AG04449 (cell line): ENCODE measurements around the gene UHRF2.
"Not testable (repeated sequence)": the region's sequence is repeated elsewhere in the genome, so short reads cannot be mapped to it uniquely, and the experiment has no call there.

Experiments
- CTCF ChIA-PET: fragments of 350-600 bp; formaldehyde crosslinking; extraction: SDS; loops from one replicate; lab custom pipeline; 2021; ENCODE audit warnings: antibody characterized with exemption; lab: Yijun Ruan, JAX
- POLR2A ChIA-PET: fragments of 400-600, 350-600 bp; formaldehyde crosslinking; extraction: SDS; loops from one replicate; lab custom pipeline; 2020; ENCODE audit warnings: antibody characterized with exemption, inconsistent platforms; lab: Yijun Ruan, JAX
- DNase-seq: peaks from one replicate; pipeline ENCODE4 v3.0.0-alpha.2; 2010; ENCODE audit warnings: low read depth, low spot score
- H3K4me3 ChIP-seq: 2 replicates; pipeline ENCODE4 v1.5.1; 2011; ENCODE audit warnings: low read depth, mild to moderate bottlenecking, control low read depth, low read length
- TF ChIP-seq, protein P1 (sequence below): IDR thresholded peaks from one replicate; pipeline ENCODE4 v1.5.1; 2011; ENCODE audit warnings: mild to moderate bottlenecking, moderate library complexity, low read length, control low read depth, inconsistent platforms; ENCODE audit not compliant: insufficient read depth; ENCODE audit errors: missing control alignments

UHRF2 gene

DNA sequence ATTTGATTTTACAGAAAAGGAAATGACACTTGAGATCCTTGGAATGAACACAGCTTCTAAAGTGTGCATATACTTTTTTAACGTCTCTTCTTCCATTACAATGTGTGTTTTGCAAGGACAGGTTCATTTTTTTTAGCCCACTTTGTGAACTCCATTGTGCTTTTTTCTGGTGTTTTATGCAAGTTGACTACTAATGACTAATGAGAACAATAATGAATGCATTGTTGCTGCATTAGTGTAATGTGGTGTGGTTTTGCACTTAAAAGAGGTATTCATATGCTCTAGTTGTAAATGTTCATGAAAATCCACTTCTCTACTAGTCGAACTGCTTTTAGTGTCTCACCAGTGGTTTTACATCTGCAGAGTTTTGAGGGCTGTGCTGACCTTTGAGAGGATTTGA lies 93.6 kb downstream of the UHRF2 start:
- CTCF ChIA-PET = no interaction called here
- no peak for DNase-seq
- no peak overlapping the region for H3K4me3 ChIP-seq
- POLR2A ChIA-PET = no interaction called here
- TF ChIP-seq, protein P1, sequence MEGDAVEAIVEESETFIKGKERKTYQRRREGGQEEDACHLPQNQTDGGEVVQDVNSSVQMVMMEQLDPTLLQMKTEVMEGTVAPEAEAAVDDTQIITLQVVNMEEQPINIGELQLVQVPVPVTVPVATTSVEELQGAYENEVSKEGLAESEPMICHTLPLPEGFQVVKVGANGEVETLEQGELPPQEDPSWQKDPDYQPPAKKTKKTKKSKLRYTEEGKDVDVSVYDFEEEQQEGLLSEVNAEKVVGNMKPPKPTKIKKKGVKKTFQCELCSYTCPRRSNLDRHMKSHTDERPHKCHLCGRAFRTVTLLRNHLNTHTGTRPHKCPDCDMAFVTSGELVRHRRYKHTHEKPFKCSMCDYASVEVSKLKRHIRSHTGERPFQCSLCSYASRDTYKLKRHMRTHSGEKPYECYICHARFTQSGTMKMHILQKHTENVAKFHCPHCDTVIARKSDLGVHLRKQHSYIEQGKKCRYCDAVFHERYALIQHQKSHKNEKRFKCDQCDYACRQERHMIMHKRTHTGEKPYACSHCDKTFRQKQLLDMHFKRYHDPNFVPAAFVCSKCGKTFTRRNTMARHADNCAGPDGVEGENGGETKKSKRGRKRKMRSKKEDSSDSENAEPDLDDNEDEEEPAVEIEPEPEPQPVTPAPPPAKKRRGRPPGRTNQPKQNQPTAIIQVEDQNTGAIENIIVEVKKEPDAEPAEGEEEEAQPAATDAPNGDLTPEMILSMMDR = no peak

GRCh38 chr9:6512085-6512657 lies 99.2 kb downstream of the UHRF2 start:
- DNase-seq = peak; percentile 23
- no peak overlapping the region for H3K4me3 ChIP-seq
- CTCF ChIA-PET = interaction anchor here (1.2 to 1.5 kb wide), 3 partner anchors 35 to 157 kb away, joined by 3 read pairs; no protein-coding TSS in a partner anchor
- TF ChIP-seq, protein P1 = no peak
- POLR2A ChIA-PET = interaction anchor here (1.2 kb wide), 1 partner anchor 41 kb away, joined by 3 read pairs; no protein-coding TSS in a partner anchor

GRCh38 chr9:6522263-6522662 lies 109.3 kb downstream of the UHRF2 start:
- TF ChIP-seq, protein P1 = no peak
- CTCF ChIA-PET = no interaction called here
- POLR2A ChIA-PET = no interaction called here
- H3K4me3 ChIP-seq = no peak overlapping the region
- DNase-seq = no peak

- no peak overlapping the region for H3K4me3 ChIP-seq
- ChIA-PET CTCF (interaction anchor here (1.1 kb wide), 1 partner anchor 170 kb away, joined by 3 read pairs; no protein-coding TSS in a partner anchor), POLR2A (interaction anchor here (0.6 kb wide), 2 partner anchors 18 to 333 kb away, joined by 3 to 4 read pairs; no protein-coding TSS in a partner anchor)
- TF ChIP-seq, protein P1 = no peak
- peak; percentile 38 for DNase-seq
Measured at GRCh38 chr9:6525326-6526045, 112.5 kb downstream of the UHRF2 start.

GRCh38 chr9:6535594-6535993 lies 122.6 kb downstream of the UHRF2 start:
- POLR2A ChIA-PET = no interaction called here
- no peak for DNase-seq
- CTCF ChIA-PET = no interaction called here
- H3K4me3 ChIP-seq = no peak overlapping the region
- TF ChIP-seq, protein P1 = no peak

GRCh38 chr9:6538666-6539071 lies 125.7 kb downstream of the UHRF2 start:
- no peak for DNase-seq
- ChIA-PET POLR2A (no interaction called here), CTCF (interaction anchor here (0.9 kb wide), 1 partner anchor 28 kb away, joined by 4 read pairs; no protein-coding TSS in a partner anchor)
- TF ChIP-seq, protein P1 = no peak
- H3K4me3 ChIP-seq = no peak overlapping the region

- H3K4me3 ChIP-seq, DNase-seq: not testable (repeated sequence)
- ChIA-PET POLR2A (interaction anchor here (1.3 kb wide), 1 partner anchor 24 kb away, joined by 3 read pairs; no protein-coding TSS in a partner anchor), CTCF (interaction anchor here (1.1 kb wide), 1 partner anchor 25 kb away, joined by 5 read pairs; no protein-coding TSS in a partner anchor)
Measured at GRCh38 chr9:6542617-6543016, 129.6 kb downstream of the UHRF2 start.
